ENCODE data around the gene NOC2L.
A peak's percentile ranks its signal among the peaks of the same experiment; 100 is the strongest.

Gene NOC2L

GRCh38 chr1:941588-942383 lies 17.3 kb downstream of the NOC2L start:
- Histone ChIP-seq H3K4me1 (ENCODE audit: control insufficient read depth in 1 of 2, insufficient read depth in 2 of 2, low read length in 2 of 2) (peaks cover 0 to 18% of the 10 kb centered on the region in 2 donors), H3K4me3 (ENCODE audit: low read depth in 1 of 2, low read length in 2 of 2) (peak overlapping the region; percentile 35 to 48), H3K27ac (ENCODE audit: low read depth, low read length) (peak overlapping the region; percentile 42), H3K27me3 (ENCODE audit: control insufficient read depth in 1 of 2, insufficient read depth in 2 of 2, low read length in 2 of 2) (peaks cover 43 to 47% of the 10 kb centered on the region in 2 donors), H3K9ac (ENCODE audit: low read depth in 1 of 2, low read length in 2 of 2) (no peak overlapping the region), H3K9me3 (ENCODE audit: control insufficient read depth in 1 of 2, low read length in 2 of 2) (no peaks in the 10 kb centered on the region), H3K36me3 (ENCODE audit: control insufficient read depth in 1 of 2, insufficient read depth in 2 of 2, low read length in 2 of 2) (peaks cover 11% of the 10 kb centered on the region in 2 donors)

- Histone ChIP-seq H3K27ac (ENCODE audit: low read depth, low read length) (peak overlapping the region; percentile 42), H3K9me3 (ENCODE audit: control insufficient read depth in 1 of 2, low read length in 2 of 2) (no peaks in the 10 kb centered on the region), H3K4me1 (ENCODE audit: control insufficient read depth in 1 of 2, insufficient read depth in 2 of 2, low read length in 2 of 2) (peaks cover 0 to 18% of the 10 kb centered on the region in 2 donors), H3K36me3 (ENCODE audit: control insufficient read depth in 1 of 2, insufficient read depth in 2 of 2, low read length in 2 of 2) (peaks cover 9 to 10% of the 10 kb centered on the region in 2 donors), H3K9ac (ENCODE audit: low read depth in 1 of 2, low read length in 2 of 2) (no peak overlapping the region), H3K27me3 (ENCODE audit: control insufficient read depth in 1 of 2, insufficient read depth in 2 of 2, low read length in 2 of 2) (peaks cover 50 to 51% of the 10 kb centered on the region in 2 donors), H3K4me3 (ENCODE audit: low read depth in 1 of 2, low read length in 2 of 2) (peak overlapping the region; percentile 29 to 51)
Observed at GRCh38 chr1:941015-941587, 18.0 kb downstream of the NOC2L start.

GRCh38 chr1:940107-941014 lies 18.7 kb downstream of the NOC2L start:
- Histone ChIP-seq H3K27me3 (ENCODE audit: control insufficient read depth in 1 of 2, insufficient read depth in 2 of 2, low read length in 2 of 2) (peaks cover 57% of the 10 kb centered on the region in 2 donors), H3K9me3 (ENCODE audit: control insufficient read depth in 1 of 2, low read length in 2 of 2) (no peaks in the 10 kb centered on the region), H3K36me3 (ENCODE audit: control insufficient read depth in 1 of 2, insufficient read depth in 2 of 2, low read length in 2 of 2) (peaks cover 3 to 4% of the 10 kb centered on the region in 2 donors), H3K4me3 (ENCODE audit: low read depth in 1 of 2, low read length in 2 of 2) (peak overlapping the region; percentile 29 to 51), H3K9ac (ENCODE audit: low read depth in 1 of 2, low read length in 2 of 2) (no peak overlapping the region), H3K4me1 (ENCODE audit: control insufficient read depth in 1 of 2, insufficient read depth in 2 of 2, low read length in 2 of 2) (peaks cover 0 to 18% of the 10 kb centered on the region in 2 donors), H3K27ac (ENCODE audit: low read depth, low read length) (peak overlapping the region; percentile 42)

- Histone ChIP-seq H3K36me3 (ENCODE audit: control insufficient read depth in 1 of 2, insufficient read depth in 2 of 2, low read length in 2 of 2) (no peaks in the 10 kb centered on the region), H3K4me3 (ENCODE audit: low read depth in 1 of 2, low read length in 2 of 2) (no peak overlapping the region), H3K4me1 (ENCODE audit: control insufficient read depth in 1 of 2, insufficient read depth in 2 of 2, low read length in 2 of 2) (peaks cover 0 to 18% of the 10 kb centered on the region in 2 donors), H3K27me3 (ENCODE audit: control insufficient read depth in 1 of 2, insufficient read depth in 2 of 2, low read length in 2 of 2) (peaks cover 62 to 63% of the 10 kb centered on the region in 2 donors), H3K9ac (ENCODE audit: low read depth in 1 of 2, low read length in 2 of 2) (no peak overlapping the region), H3K9me3 (ENCODE audit: control insufficient read depth in 1 of 2, low read length in 2 of 2) (no peaks in the 10 kb centered on the region), H3K27ac (ENCODE audit: low read depth, low read length) (no peak overlapping the region)
Observed at GRCh38 chr1:939511-940106, 19.4 kb downstream of the NOC2L start.

GRCh38 chr1:938711-939489 lies 20.2 kb downstream of the NOC2L start:
- H3K4me1 ChIP-seq (ENCODE audit: control insufficient read depth in 1 of 2, insufficient read depth in 2 of 2, low read length in 2 of 2) = peaks cover 0 to 18% of the 10 kb centered on the region in 2 donors
- peaks cover 62 to 63% of the 10 kb centered on the region in 2 donors for H3K27me3 ChIP-seq (ENCODE audit: control insufficient read depth in 1 of 2, insufficient read depth in 2 of 2, low read length in 2 of 2)

GRCh38 chr1:938088-938683 lies 20.9 kb downstream of the NOC2L start:
- H3K27me3 ChIP-seq (ENCODE audit: control insufficient read depth in 1 of 2, insufficient read depth in 2 of 2, low read length in 2 of 2) = peaks cover 66 to 68% of the 10 kb centered on the region in 2 donors
- no peaks in the 10 kb centered on the region for H3K9me3 ChIP-seq (ENCODE audit: control insufficient read depth in 1 of 2, low read length in 2 of 2)
- H3K4me1 ChIP-seq (ENCODE audit: control insufficient read depth in 1 of 2, insufficient read depth in 2 of 2, low read length in 2 of 2) = peaks cover 0 to 18% of the 10 kb centered on the region in 2 donors
- no peak overlapping the region for H3K27ac ChIP-seq (ENCODE audit: low read depth, low read length)
- H3K36me3 ChIP-seq (ENCODE audit: control insufficient read depth in 1 of 2, insufficient read depth in 2 of 2, low read length in 2 of 2) = no peaks in the 10 kb centered on the region
- no peak overlapping the region for H3K9ac ChIP-seq (ENCODE audit: low read depth in 1 of 2, low read length in 2 of 2)
- no peak overlapping the region for H3K4me3 ChIP-seq (ENCODE audit: low read depth in 1 of 2, low read length in 2 of 2)

More at GRCh38 chr1:938711-939489, 20.2 kb downstream of the NOC2L start:
- Histone ChIP-seq H3K27ac (ENCODE audit: low read depth, low read length) (no peak overlapping the region), H3K9ac (ENCODE audit: low read depth in 1 of 2, low read length in 2 of 2) (no peak overlapping the region), H3K9me3 (ENCODE audit: control insufficient read depth in 1 of 2, low read length in 2 of 2) (no peaks in the 10 kb centered on the region), H3K36me3 (ENCODE audit: control insufficient read depth in 1 of 2, insufficient read depth in 2 of 2, low read length in 2 of 2) (no peaks in the 10 kb centered on the region), H3K4me3 (ENCODE audit: low read depth in 1 of 2, low read length in 2 of 2) (no peak overlapping the region)

- Histone ChIP-seq H3K27me3 (ENCODE audit: control insufficient read depth in 1 of 2, insufficient read depth in 2 of 2, low read length in 2 of 2) (peaks cover 67 to 68% of the 10 kb centered on the region in 2 donors), H3K4me1 (ENCODE audit: control insufficient read depth in 1 of 2, insufficient read depth in 2 of 2, low read length in 2 of 2) (peaks cover 0 to 16% of the 10 kb centered on the region in 2 donors), H3K27ac (ENCODE audit: low read depth, low read length) (no peak overlapping the region), H3K9me3 (ENCODE audit: control insufficient read depth in 1 of 2, low read length in 2 of 2) (no peaks in the 10 kb centered on the region), H3K36me3 (ENCODE audit: control insufficient read depth in 1 of 2, insufficient read depth in 2 of 2, low read length in 2 of 2) (no peaks in the 10 kb centered on the region), H3K9ac (ENCODE audit: low read depth in 1 of 2, low read length in 2 of 2) (no peak overlapping the region), H3K4me3 (ENCODE audit: low read depth in 1 of 2, low read length in 2 of 2) (no peak overlapping the region)
Observed at GRCh38 chr1:937521-937920, 21.5 kb downstream of the NOC2L start.

- no peak overlapping the region for H3K4me3 ChIP-seq (ENCODE audit: low read depth in 1 of 2, low read length in 2 of 2)
- peaks cover 76 to 77% of the 10 kb centered on the region in 2 donors for H3K27me3 ChIP-seq (ENCODE audit: control insufficient read depth in 1 of 2, insufficient read depth in 2 of 2, low read length in 2 of 2)
- no peaks in the 10 kb centered on the region for H3K36me3 ChIP-seq (ENCODE audit: control insufficient read depth in 1 of 2, insufficient read depth in 2 of 2, low read length in 2 of 2)
- no peak overlapping the region for H3K9ac ChIP-seq (ENCODE audit: low read depth in 1 of 2, low read length in 2 of 2)
- no peak overlapping the region for H3K27ac ChIP-seq (ENCODE audit: low read depth, low read length)
- peaks cover 0 to 16% of the 10 kb centered on the region in 2 donors for H3K4me1 ChIP-seq (ENCODE audit: control insufficient read depth in 1 of 2, insufficient read depth in 2 of 2, low read length in 2 of 2)
- no peaks in the 10 kb centered on the region for H3K9me3 ChIP-seq (ENCODE audit: control insufficient read depth in 1 of 2, low read length in 2 of 2)
Observed at GRCh38 chr1:936348-937264, 22.4 kb downstream of the NOC2L start.

All from duodenal mucosa (tissue), 2 donors.